Measurements from ENCODE around the gene LDHAL6A.

LDHAL6A gene

DNA sequence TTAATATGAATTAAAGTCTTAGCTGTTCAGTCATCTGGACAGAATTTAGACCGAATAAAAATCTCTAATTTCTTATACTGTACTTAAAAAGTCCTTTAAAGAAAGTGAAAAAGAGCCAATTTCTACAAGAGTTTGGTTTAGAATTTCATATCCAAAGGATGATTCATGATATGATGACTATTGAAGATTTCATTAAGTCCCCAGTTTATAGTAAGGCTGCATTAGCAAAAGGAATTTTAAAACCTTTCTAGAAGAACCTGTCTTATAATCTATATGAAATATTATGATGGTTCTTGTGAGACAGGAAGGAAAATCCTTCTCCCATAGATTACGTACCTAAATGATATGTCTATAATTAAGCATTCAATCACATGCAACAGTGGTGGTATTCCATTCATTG, 36.3 kb downstream of the LDHAL6A start:
- no peak for DNase-seq

DNA sequence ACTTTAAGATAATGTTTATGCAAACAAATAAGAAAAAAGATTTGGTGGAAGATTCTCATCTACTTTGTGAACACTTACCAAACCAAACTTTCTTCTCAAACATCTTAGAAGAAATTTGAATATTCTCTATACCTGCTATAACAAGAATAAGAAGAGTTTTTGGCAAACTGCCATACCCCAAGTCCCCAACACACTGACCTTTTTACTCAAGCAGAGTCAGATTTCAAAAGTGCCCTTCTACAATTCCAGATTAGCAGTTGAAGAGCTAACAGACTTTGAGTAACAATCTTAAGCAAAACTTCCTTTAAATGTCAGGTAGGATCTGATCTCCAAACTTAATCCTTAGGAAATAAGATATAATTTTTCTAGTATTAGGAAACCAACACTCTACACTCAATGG, 37.2 kb downstream of the LDHAL6A start:
- no peak for DNase-seq

DNA sequence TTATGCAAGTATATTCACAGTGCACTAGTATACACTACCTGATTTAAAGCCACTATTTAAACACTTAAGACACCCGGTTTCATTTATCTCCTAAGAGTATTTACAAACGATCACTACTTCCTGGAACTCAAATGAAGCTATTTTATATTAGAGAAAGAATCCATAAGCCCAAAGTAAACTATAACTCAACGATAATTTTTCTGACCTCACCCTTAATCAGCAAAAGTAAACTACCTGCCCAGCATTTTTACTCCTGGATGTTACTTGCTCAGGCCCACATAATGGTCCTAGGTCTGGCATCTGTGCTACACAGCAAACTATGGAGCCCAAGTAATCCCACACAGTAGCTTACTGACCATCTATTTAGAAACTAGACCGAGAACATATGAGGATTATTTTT, 37.7 kb downstream of the LDHAL6A start:
- no peak for DNase-seq

DNA sequence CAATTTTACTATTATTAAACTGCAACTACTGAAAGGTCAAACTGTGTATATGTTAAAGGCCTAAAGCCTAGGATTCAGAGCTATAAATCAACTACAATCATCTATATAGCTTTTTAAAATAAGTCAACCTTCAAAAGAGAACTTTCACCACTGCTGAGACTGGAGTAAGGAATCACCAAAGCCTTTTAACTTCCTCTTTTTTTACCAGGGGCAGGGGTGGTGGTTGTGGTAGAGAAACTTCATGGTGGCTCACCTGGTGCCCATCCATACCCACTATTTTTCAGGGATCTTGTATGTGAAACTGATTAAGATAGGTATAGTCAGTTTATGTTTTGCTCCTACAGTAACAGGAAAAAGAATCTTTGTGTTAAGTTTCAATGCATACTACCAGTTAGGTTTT, 39.6 kb downstream of the LDHAL6A start:
- DNase-seq, result no peak

DNA sequence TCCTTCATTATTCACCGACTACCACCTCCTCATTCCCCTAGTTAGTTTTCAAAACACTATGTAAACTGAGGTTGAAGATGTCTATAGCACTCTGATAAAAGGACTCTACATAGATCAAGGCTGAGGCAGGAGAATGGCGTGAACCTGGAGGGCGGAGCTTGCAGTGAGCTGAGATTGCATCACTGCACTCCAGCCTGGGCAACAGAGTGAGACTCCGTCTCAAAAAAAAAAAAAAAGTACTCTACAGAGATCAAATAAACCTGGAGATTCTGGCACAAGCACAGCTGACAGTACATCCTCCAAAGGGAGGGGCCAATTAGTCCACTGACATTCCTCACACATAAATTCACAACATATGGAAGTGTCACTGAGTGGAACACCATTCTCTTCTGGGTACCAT, 40.0 kb downstream of the LDHAL6A start:
- DNase-seq, result no peak

DNA sequence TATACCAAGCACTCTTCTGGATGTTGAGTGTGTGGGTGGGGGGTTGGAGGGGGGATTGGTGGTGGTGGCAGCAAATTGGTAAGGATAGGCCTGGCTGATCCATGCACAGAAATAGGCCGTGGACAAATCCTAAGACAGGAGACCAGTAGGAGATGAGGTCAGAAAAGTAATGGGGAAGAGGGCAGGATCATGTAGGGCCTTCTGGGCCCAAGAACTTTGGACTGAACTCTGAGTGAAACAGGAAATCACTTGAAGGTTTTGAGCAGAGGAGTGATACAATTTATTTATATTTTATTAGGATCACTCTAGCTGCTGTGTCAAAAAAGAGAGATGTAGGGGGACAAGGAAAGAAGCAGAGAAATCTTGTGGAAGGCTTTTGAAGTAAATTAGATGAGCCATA, 42.4 kb downstream of the LDHAL6A start:
- no peak for DNase-seq

DNA sequence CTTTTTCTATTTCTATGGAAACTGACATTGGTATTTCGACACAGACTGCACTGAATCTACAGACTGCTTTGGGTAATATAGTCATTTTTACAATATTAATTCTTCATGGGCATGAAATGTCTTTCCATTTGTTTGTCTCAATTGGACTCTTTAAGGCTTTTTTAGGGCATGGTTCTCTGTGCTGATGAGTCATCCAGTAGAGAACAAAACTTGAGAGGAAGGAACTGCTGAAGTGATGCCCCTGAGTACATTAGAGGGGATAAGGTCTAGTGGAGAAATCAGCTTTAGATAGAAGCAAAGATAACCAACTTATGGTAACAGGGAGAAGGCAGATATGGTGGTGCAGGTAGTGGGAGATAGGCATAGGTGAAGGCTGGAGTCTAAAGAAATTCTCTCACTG, 46.0 kb downstream of the LDHAL6A start:
- DNase-seq, result no peak

DNA sequence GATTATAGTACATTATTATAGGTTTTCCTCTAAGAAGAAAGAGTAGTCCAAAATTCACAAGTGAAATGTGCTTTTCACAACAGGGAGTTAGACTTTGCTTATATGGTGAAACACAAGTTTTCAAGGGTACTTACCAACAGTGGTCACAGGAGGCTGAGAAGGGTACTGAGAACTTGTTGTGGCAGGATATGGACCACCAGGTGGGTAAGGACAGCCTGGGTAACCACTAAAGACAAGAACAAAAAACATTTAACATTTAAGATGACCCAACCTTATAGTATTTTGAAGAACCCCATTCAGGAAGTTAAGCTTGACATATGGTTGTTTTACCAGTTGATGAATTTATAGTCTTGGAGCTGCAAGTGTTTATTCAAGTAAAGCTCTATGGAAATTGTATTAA, 46.7 kb downstream of the LDHAL6A start:
- DNase-seq, result no peak

DNA sequence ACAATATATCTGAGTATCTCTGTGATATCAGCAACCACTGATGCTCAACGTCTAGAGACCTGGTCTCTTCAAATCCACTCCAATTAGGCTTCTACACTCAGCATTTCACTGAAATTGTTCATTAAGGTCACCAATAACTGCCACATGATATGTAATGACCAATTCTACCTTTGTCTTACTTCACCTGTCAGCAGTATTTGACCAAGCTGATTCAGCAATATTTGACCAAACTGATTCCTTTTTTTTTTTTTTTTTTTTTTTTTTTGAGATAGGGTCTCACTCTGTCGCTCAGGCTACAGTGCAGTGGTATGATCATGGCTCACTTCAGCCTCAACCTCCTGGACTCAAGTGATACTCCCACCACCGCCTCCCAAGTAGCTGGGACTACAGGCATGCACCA, 65.5 kb downstream of the LDHAL6A start:
- DNase-seq, result no peak

DNA sequence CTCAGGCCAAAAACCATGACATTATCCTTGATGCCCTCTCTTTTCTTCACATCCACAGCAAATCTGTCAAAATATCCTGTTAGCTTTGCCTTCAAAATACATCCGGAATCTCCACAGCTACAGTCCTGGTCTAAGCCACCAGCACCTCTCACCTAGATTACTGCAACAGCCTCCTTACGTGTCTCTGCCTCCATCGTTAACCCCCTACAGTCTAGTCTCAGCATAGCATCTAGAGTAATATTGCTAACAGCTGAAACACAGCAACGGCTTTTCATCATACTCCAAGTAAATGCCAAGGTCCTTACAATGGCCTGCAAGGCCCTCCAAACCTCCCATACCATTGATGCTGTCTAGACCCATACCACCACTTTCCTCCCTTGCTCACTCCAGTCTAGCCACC, 66.7 kb downstream of the LDHAL6A start:
- DNase-seq, result no peak

DNA sequence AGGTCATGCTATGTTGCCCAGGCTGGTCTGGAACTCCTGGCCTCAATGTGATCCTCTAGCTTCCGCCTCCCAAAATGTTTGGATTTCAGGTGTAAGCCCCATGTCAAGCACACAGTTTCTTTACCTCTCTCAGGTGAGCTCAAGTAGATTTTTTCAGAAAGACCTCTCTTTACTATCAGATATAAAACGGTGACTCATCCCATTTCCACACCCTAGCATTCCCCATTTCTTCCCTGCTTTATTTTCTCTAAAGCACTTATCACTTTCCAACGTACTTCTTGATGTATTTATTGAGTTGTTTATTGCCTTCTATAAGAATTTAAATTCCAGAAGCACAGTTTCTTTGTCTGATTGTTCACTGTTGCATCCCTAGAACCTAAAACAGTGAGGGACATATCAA, 67.4 kb downstream of the LDHAL6A start:
- DNase-seq, result no peak

DNA sequence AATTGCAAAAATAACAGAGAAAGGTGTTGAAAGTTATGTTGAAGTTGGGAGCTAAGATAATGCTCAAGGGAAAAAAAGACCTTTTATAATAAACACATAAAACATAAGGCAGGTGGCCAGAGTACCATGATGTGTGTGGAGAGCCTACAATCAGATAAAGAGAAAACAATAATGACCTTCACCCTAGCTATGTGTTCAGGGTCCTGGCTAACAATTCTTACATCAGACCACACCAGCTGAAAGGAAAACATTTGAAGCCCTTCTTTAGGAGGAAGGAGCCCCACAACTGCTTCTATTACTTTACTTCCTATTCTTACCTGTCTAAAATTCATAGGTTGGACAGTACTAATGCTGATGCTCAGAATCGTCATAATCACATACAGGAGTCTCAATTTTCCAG, 68.6 kb downstream of the LDHAL6A start:
- DNase-seq, result no peak

DNA sequence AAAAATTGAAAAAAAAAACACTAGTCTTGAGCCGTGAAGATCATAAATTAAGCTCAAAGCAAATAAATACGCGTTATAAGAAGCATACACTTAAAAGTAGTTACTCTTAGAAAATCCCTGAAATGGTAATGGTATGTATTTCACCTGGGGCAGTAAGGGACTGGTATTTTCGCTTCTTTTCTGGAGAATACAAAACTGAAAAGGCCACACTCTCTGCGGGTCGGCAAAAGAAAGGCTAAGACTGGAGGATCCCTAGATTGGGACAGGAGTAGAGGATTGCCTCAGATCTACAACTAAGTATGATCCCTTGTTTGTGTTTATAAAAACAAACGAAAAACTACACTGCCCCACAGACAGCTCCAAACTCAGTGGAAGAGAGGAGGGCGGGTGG, 70.5 kb downstream of the LDHAL6A start:
- DNase-seq, result no peak

DNA sequence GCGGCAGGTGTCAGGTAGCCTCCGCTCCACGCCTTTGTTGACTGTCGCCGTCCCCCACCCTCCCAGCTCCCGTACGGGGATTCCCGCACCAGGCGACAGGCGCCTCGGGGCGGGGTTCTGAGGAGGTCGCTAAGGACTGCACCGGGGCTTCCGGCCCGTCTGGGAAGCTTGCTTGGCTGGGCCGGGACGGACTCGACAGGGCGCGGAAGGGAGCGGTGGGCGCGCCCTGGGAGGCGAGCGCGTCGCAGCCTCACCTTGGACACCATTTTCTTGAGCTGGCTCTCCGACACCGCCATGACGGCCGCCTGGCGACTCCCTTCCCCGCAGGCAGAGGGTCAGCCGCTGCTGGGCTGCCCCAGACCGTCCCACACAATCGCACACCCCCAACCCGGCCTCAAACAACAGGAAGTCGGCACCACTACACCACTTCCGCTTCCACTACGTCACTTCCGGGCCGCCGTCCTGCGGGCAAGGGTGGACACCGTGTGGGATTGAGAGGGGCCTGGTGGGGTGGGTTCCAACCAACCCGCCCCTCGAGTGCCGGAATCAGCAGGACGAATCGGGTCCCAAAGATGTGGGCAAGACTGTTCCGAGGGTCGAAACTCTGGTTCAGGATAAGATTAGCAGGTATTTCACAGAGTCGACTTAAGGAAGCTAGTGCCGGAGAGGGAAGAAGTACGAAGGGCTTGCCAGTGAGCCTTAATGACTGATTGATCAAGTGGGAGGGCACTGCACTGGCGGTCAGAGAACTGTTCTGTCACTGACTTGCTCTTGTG, 71.1 kb downstream of the LDHAL6A start, which contains the start of gene TSG101:
Gene TSG101 (minus strand): TSS at position 422 of the 776 bp plus-strand sequence. CDS start 126 bp downstream, at position 296.
- DNase-seq, result peak; percentile 93

DNA sequence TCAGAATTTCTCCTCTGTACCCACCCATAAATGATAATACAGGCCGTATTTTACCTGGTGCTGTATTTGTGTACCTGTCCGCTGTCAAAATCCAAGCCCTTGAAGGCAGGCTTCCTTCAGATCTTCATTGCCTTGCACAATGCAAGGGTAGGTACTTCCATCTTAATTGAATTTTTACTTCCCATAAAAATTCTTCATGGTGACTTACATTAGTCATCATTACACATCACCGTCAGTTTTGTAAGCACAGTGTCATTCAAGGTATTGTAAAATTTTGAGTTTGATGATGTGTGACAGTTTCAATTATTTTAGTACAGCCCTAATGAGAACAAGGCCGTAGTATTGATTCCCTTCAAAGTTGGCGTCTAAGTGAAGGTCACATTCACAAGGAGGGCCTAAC, 71.9 kb downstream of the LDHAL6A start:
- DNase-seq, result no peak
